ENCODE measurements around the gene SLC6A18. TPM values are rescaled to one million over a fixed set of nuclear protein-coding genes. Genes with fewer than 3 reads are reported as not detected.

SLC6A18 gene
- total RNA-seq (not detected), polyA plus RNA-seq (not detected)

- H3K36me3 ChIP-seq (ENCODE audit: control insufficient read depth, insufficient read depth, low read length): no peaks in the 10 kb centered on the region
- H3K9me3 ChIP-seq (ENCODE audit: control insufficient read depth in 2 of 2, low read length in 2 of 2): no peaks in the 10 kb centered on the region
- no peaks in the 10 kb centered on the region for H3K4me1 ChIP-seq (ENCODE audit: control insufficient read depth, insufficient read depth, low read length, poor library complexity, severe bottlenecking)
- no peak within 1 kb of the TSS for H3K4me3 ChIP-seq (ENCODE audit: low read depth, low read length)
- ATAC-seq (ENCODE audit: low read depth in 2 of 2): no peak
- peaks cover 19% of the 10 kb centered on the region for H3K27me3 Mint-ChIP-seq
- peaks cover 0 to 9% (median 0%) of the 10 kb centered on the region in 4 donors for H3K4me1 Mint-ChIP-seq
- no peaks in the 10 kb centered on the region for H3K27me3 ChIP-seq (ENCODE audit: control insufficient read depth, insufficient read depth, low read length)
- H3K27ac ChIP-seq (ENCODE audit: insufficient read depth, low read length, poor library complexity, severe bottlenecking): no peak within 1 kb of the TSS
- peak within 1 kb of the TSS in 1 of 3 donors; percentile 65 for H3K27ac Mint-ChIP-seq
- no peak within 1 kb of the TSS for H3K4me3 Mint-ChIP-seq
- no peaks in the 10 kb centered on the region for H3K36me3 Mint-ChIP-seq
- peaks cover 0 to 2% (median 0%) of the 10 kb centered on the region in 7 donors for H3K9me3 Mint-ChIP-seq
- DNase-seq: no peak
Measured at GRCh38 chr5:1225081-1225480, at the start of gene SLC6A18. TSS of gene SLC6A18 (plus strand) at chr5:1225381. CDS start at chr5:1225478, 97 bp downstream.

GRCh38 chr5:1175801-1176472 is 49.2 kb upstream of the SLC6A18 start:
- no peaks in the 10 kb centered on the region for H3K9me3 ChIP-seq (ENCODE audit: control insufficient read depth in 2 of 2, low read length in 2 of 2)
- Mint-ChIP-seq H3K4me3 (no peak overlapping the region), H3K27ac (no peak overlapping the region), H3K4me1 (peaks cover 0 to 6% (median 0%) of the 10 kb centered on the region in 4 donors), H3K9me3 (peaks cover 0 to 2% (median 0%) of the 10 kb centered on the region in 7 donors), H3K27me3 (peaks cover 5% of the 10 kb centered on the region), H3K36me3 (no peaks in the 10 kb centered on the region)
- no peaks in the 10 kb centered on the region for H3K27me3 ChIP-seq (ENCODE audit: control insufficient read depth, insufficient read depth, low read length)
- no peaks in the 10 kb centered on the region for H3K36me3 ChIP-seq (ENCODE audit: control insufficient read depth, insufficient read depth, low read length)
- DNase-seq (no peak), ATAC-seq (ENCODE audit: low read depth in 2 of 2) (no peak)
- H3K27ac ChIP-seq (ENCODE audit: insufficient read depth, low read length, poor library complexity, severe bottlenecking): no peak overlapping the region
- H3K4me1 ChIP-seq (ENCODE audit: control insufficient read depth, insufficient read depth, low read length, poor library complexity, severe bottlenecking): no peaks in the 10 kb centered on the region
- no peak overlapping the region for H3K4me3 ChIP-seq (ENCODE audit: low read depth, low read length)

- no peak overlapping the region for H3K27ac ChIP-seq (ENCODE audit: insufficient read depth, low read length, poor library complexity, severe bottlenecking)
- H3K27me3 ChIP-seq (ENCODE audit: control insufficient read depth, insufficient read depth, low read length): no peaks in the 10 kb centered on the region
- H3K9me3 ChIP-seq (ENCODE audit: control insufficient read depth in 2 of 2, low read length in 2 of 2): no peaks in the 10 kb centered on the region
- Mint-ChIP-seq H3K27ac (no peak overlapping the region), H3K9me3 (peaks cover 0 to 1% (median 0%) of the 10 kb centered on the region in 7 donors), H3K27me3 (peaks cover 5% of the 10 kb centered on the region), H3K36me3 (no peaks in the 10 kb centered on the region), H3K4me1 (peaks cover 0 to 6% (median 0%) of the 10 kb centered on the region in 4 donors), H3K4me3 (no peak overlapping the region)
- H3K4me1 ChIP-seq (ENCODE audit: control insufficient read depth, insufficient read depth, low read length, poor library complexity, severe bottlenecking): no peaks in the 10 kb centered on the region
- ATAC-seq (ENCODE audit: low read depth in 2 of 2) (no peak), DNase-seq (no peak)
- H3K4me3 ChIP-seq (ENCODE audit: low read depth, low read length): no peak overlapping the region
- H3K36me3 ChIP-seq (ENCODE audit: control insufficient read depth, insufficient read depth, low read length): no peaks in the 10 kb centered on the region
Measured at GRCh38 chr5:1176473-1177391, 48.4 kb upstream of the SLC6A18 start.

GRCh38 chr5:1177826-1178528 is 47.2 kb upstream of the SLC6A18 start:
- no peak overlapping the region for H3K4me3 ChIP-seq (ENCODE audit: low read depth, low read length)
- Mint-ChIP-seq H3K27ac (no peak overlapping the region), H3K4me1 (peaks cover 0 to 3% (median 0%) of the 10 kb centered on the region in 4 donors), H3K36me3 (no peaks in the 10 kb centered on the region), H3K9me3 (no peaks in the 10 kb centered on the region), H3K27me3 (peaks cover 5% of the 10 kb centered on the region), H3K4me3 (no peak overlapping the region)
- no peaks in the 10 kb centered on the region for H3K36me3 ChIP-seq (ENCODE audit: control insufficient read depth, insufficient read depth, low read length)
- DNase-seq (no peak), ATAC-seq (ENCODE audit: low read depth in 2 of 2) (no peak)
- H3K4me1 ChIP-seq (ENCODE audit: control insufficient read depth, insufficient read depth, low read length, poor library complexity, severe bottlenecking): no peaks in the 10 kb centered on the region
- H3K27me3 ChIP-seq (ENCODE audit: control insufficient read depth, insufficient read depth, low read length): no peaks in the 10 kb centered on the region
- no peaks in the 10 kb centered on the region for H3K9me3 ChIP-seq (ENCODE audit: control insufficient read depth in 2 of 2, low read length in 2 of 2)
- no peak overlapping the region for H3K27ac ChIP-seq (ENCODE audit: insufficient read depth, low read length, poor library complexity, severe bottlenecking)

- no peaks in the 10 kb centered on the region for H3K36me3 ChIP-seq (ENCODE audit: control insufficient read depth, insufficient read depth, low read length)
- H3K27ac Mint-ChIP-seq: no peak overlapping the region
Measured at GRCh38 chr5:1178529-1179382, 46.4 kb upstream of the SLC6A18 start.

GRCh38 chr5:1179383-1179715 is 45.8 kb upstream of the SLC6A18 start:
- Mint-ChIP-seq H3K4me1 (no peaks in the 10 kb centered on the region), H3K36me3 (no peaks in the 10 kb centered on the region), H3K27ac (no peak overlapping the region), H3K4me3 (no peak overlapping the region), H3K27me3 (peaks cover 2% of the 10 kb centered on the region), H3K9me3 (no peaks in the 10 kb centered on the region)
- Histone ChIP-seq H3K27ac (ENCODE audit: insufficient read depth, low read length, poor library complexity, severe bottlenecking) (no peak overlapping the region), H3K9me3 (ENCODE audit: control insufficient read depth in 2 of 2, low read length in 2 of 2) (no peaks in the 10 kb centered on the region), H3K27me3 (ENCODE audit: control insufficient read depth, insufficient read depth, low read length) (no peaks in the 10 kb centered on the region), H3K4me1 (ENCODE audit: control insufficient read depth, insufficient read depth, low read length, poor library complexity, severe bottlenecking) (no peaks in the 10 kb centered on the region), H3K36me3 (ENCODE audit: control insufficient read depth, insufficient read depth, low read length) (no peaks in the 10 kb centered on the region), H3K4me3 (ENCODE audit: low read depth, low read length) (no peak overlapping the region)
- DNase-seq (no peak), ATAC-seq (ENCODE audit: low read depth in 2 of 2) (no peak)

More at GRCh38 chr5:1178529-1179382, 46.4 kb upstream of the SLC6A18 start:
- no peaks in the 10 kb centered on the region for H3K36me3 Mint-ChIP-seq
- no peak overlapping the region for H3K4me3 ChIP-seq (ENCODE audit: low read depth, low read length)
- H3K27ac ChIP-seq (ENCODE audit: insufficient read depth, low read length, poor library complexity, severe bottlenecking): no peak overlapping the region
- no peak for ATAC-seq (ENCODE audit: low read depth in 2 of 2)
- H3K27me3 ChIP-seq (ENCODE audit: control insufficient read depth, insufficient read depth, low read length): no peaks in the 10 kb centered on the region
- no peak overlapping the region for H3K4me3 Mint-ChIP-seq
- H3K9me3 ChIP-seq (ENCODE audit: control insufficient read depth in 2 of 2, low read length in 2 of 2): no peaks in the 10 kb centered on the region
- H3K9me3 Mint-ChIP-seq: no peaks in the 10 kb centered on the region
- no peak for DNase-seq
- no peaks in the 10 kb centered on the region for H3K4me1 Mint-ChIP-seq
- H3K27me3 Mint-ChIP-seq: peaks cover 5% of the 10 kb centered on the region
- H3K4me1 ChIP-seq (ENCODE audit: control insufficient read depth, insufficient read depth, low read length, poor library complexity, severe bottlenecking): no peaks in the 10 kb centered on the region

- no peaks in the 10 kb centered on the region for H3K4me1 ChIP-seq (ENCODE audit: control insufficient read depth, insufficient read depth, low read length, poor library complexity, severe bottlenecking)
- no peak overlapping the region for H3K27ac ChIP-seq (ENCODE audit: insufficient read depth, low read length, poor library complexity, severe bottlenecking)
- Mint-ChIP-seq H3K27ac (no peak overlapping the region), H3K36me3 (no peaks in the 10 kb centered on the region), H3K27me3 (no peaks in the 10 kb centered on the region), H3K4me3 (no peak overlapping the region), H3K9me3 (no peaks in the 10 kb centered on the region), H3K4me1 (no peaks in the 10 kb centered on the region)
- no peaks in the 10 kb centered on the region for H3K36me3 ChIP-seq (ENCODE audit: control insufficient read depth, insufficient read depth, low read length)
- ATAC-seq (ENCODE audit: low read depth in 2 of 2) (no peak), DNase-seq (no peak)
- H3K9me3 ChIP-seq (ENCODE audit: control insufficient read depth in 2 of 2, low read length in 2 of 2): no peaks in the 10 kb centered on the region
- H3K27me3 ChIP-seq (ENCODE audit: control insufficient read depth, insufficient read depth, low read length): no peaks in the 10 kb centered on the region
- H3K4me3 ChIP-seq (ENCODE audit: low read depth, low read length): no peak overlapping the region
Measured at GRCh38 chr5:1180096-1180495, 45.1 kb upstream of the SLC6A18 start.
